Measurements from ENCODE around the gene PRICKLE2. TPM values are rescaled to one million over a fixed set of nuclear protein-coding genes. Genes with fewer than 3 reads are reported as not detected.

The PRICKLE2 gene
- total and polyA plus RNA-seq, 10 of the 15 experiments (the other 5 are each of a cell fraction or from before 2014, with no cell fraction given): 0.11 to 2.6 (median 0.69) TPM

DNA sequence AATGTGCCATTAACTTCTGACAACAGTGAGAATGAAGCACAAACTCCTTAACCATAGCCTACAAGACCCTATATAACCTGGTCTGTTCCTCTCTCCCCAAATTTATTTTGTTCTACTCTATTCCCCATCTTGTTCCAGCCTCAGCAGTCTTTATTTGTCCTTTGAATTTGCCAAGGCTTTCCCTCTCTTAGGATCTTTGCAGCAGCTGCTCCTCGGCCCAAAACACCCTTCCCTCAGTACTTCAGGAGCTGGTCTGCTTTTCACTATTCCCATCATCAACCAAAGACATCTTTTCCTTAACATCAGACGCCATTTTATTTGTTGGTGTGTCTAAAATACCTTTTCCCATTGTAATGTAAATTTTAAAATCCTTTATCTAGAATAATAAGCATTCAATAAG, 10.2 kb downstream of the PRICKLE2 start:
- Histone ChIP-seq H3K4me3 (no peak overlapping the region), H3K36me3 (ENCODE audit: control insufficient read depth in 2 of 2, insufficient read depth in 2 of 2, low read length in 1 of 2) (no peaks in the 10 kb centered on the region), H3K27ac (ENCODE audit: control insufficient read depth, insufficient read depth) (no peak overlapping the region), H2AFZ (ENCODE audit: control insufficient read depth, low read depth, low read length) (no peak overlapping the region), H3K79me2 (ENCODE audit: control insufficient read depth, insufficient read depth, low read length) (no peaks in the 10 kb centered on the region), H4K20me1 (ENCODE audit: control insufficient read depth, insufficient read depth) (no peaks in the 10 kb centered on the region), H3K9me3 (replicated peaks; ENCODE audit: control insufficient read depth, insufficient read depth, low read length) (no peaks in the 10 kb centered on the region), H3K4me1 (ENCODE audit: control insufficient read depth, insufficient read depth, low read length) (no peaks in the 10 kb centered on the region), H3K4me2 (ENCODE audit: control insufficient read depth, insufficient read depth) (no peak overlapping the region), H3K27me3 (replicated peaks in 1 of 2; ENCODE audit: control insufficient read depth in 2 of 2, insufficient read depth in 2 of 2, low read length in 1 of 2) (no peaks in the 10 kb centered on the region; a peak in 1 of 4 replicates), H3K9ac (ENCODE audit: control insufficient read depth, insufficient read depth, low read length) (no peak overlapping the region)
- intact Hi-C loops (cut with micrococcal nuclease; ENCODE audit: unreplicated experiment) (no loop called here), in situ Hi-C loops (cut with MboI) (no loop called here)
- BruUV-seq (replicated peaks): no TSS peak
- WGBS (ENCODE audit: insufficient coverage, insufficient replicate concordance, low lambda C conversion rate, missing lambda C conversion rate): 0% methylated on average over 2 of the region's 2 CpGs
- FAIRE-seq: no peak
- no peak for DNase-seq (ENCODE audit: low read depth, low spot score)
- TF ChIP-seq TBL1XR1 (IDR thresholded peaks at IDR 0.05; ENCODE audit: low read depth, low read length) (no peak), NFXL1 (IDR thresholded peaks at IDR 0.05; ENCODE audit: borderline replicate concordance) (0 out of 2 replicates have a peak, but pooled peaks have one; percentile 3)
- ATAC-seq: no peak
- ChIA-PET SMC1A (ENCODE audit: uncharacterized antibody, unreplicated experiment) (interaction anchor here (0.6 to 3.8 kb wide), 9 partner anchors 8 to 85 kb away, joined by 3 to 30 read pairs (median 3); partner anchors contain the start of gene PRICKLE2), RAD21 (ENCODE audit: unreplicated experiment) (interaction anchor here (2.1 to 2.2 kb wide), 2 partner anchors 9 to 270 kb away, joined by 6 to 17 read pairs; partner anchors contain the start of gene PRICKLE2), POLR2A (interaction anchor here (1.6 kb wide), 1 partner anchor 10 kb away, joined by 4 read pairs; the partner anchor contains the start of gene PRICKLE2), CTCF (interaction anchor here (0.7 to 3.8 kb wide), 8 partner anchors 10 to 270 kb away, joined by 3 to 28 read pairs (median 3); partner anchors contain the start of gene PRICKLE2)

DNA sequence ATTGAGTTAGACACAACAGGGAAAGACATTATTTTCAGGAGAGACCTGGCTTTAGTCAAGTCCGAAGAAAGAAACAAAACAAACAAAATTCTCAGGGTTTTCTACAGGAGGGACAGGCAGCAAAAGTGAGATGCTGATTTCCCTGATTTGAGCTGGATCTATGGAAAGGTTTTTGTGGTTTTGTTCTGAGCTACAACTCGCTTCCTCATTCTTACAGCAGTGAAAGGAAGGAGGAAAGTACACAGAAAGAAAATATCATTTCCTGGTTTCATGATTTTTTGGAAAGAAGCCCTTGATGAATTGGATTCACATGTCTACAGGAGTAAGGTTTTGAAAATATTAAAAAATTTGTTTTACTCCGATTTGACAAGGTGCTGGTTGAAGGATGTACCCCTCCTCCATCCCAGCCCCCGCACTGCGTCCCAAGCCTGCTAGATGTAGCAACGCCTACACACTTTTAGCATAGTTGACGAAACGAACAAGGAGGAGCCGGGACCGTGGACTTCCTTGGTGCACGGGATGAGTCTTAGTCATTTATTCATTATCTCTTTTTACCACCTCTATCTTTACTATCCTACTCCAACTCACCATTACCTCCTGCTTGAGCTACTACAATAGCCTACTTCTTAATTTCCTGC, 10.8 kb downstream of the PRICKLE2 start:
- in situ Hi-C loops (cut with MboI): no loop called here
- Histone ChIP-seq H3K36me3 (ENCODE audit: control insufficient read depth in 2 of 2, insufficient read depth in 2 of 2, low read length in 1 of 2) (no peaks in the 10 kb centered on the region), H3K9me3 (replicated peaks; ENCODE audit: control insufficient read depth, insufficient read depth, low read length) (no peaks in the 10 kb centered on the region), H3K27me3 (replicated peaks in 1 of 2; ENCODE audit: control insufficient read depth in 2 of 2, insufficient read depth in 2 of 2, low read length in 1 of 2) (no peaks in the 10 kb centered on the region; a peak in 1 of 4 replicates), H3K79me2 (ENCODE audit: control insufficient read depth, insufficient read depth, low read length) (no peaks in the 10 kb centered on the region), H4K20me1 (ENCODE audit: control insufficient read depth, insufficient read depth) (no peaks in the 10 kb centered on the region), H3K4me1 (ENCODE audit: control insufficient read depth, insufficient read depth, low read length) (no peaks in the 10 kb centered on the region), H3K9ac (ENCODE audit: control insufficient read depth, insufficient read depth, low read length) (no peak overlapping the region), H3K4me3 (no peak overlapping the region), H2AFZ (ENCODE audit: control insufficient read depth, low read depth, low read length) (no peak overlapping the region), H3K4me2 (ENCODE audit: control insufficient read depth, insufficient read depth) (no peak overlapping the region), H3K27ac (ENCODE audit: control insufficient read depth, insufficient read depth) (no peak overlapping the region)
- ChIA-PET CTCF (interaction anchor here (0.7 to 3.8 kb wide), 6 partner anchors 11 to 270 kb away, joined by 3 to 28 read pairs (median 4); partner anchors contain the start of gene PRICKLE2), RAD21 (ENCODE audit: unreplicated experiment) (interaction anchor here (2.1 to 2.2 kb wide), 2 partner anchors 10 to 270 kb away, joined by 6 to 17 read pairs; partner anchors contain the start of gene PRICKLE2), POLR2A (interaction anchor here (1.6 kb wide), 1 partner anchor 10 kb away, joined by 4 read pairs; the partner anchor contains the start of gene PRICKLE2), SMC1A (ENCODE audit: uncharacterized antibody, unreplicated experiment) (interaction anchor here (0.6 to 3.8 kb wide), 6 partner anchors 11 to 48 kb away, joined by 3 to 30 read pairs (median 3); partner anchors contain the start of gene PRICKLE2)
- intact Hi-C loops (cut with micrococcal nuclease; ENCODE audit: unreplicated experiment): no loop called here
- ATAC-seq: no peak
- FAIRE-seq: no peak
- BruUV-seq (replicated peaks): no TSS peak
- 44% methylated on average over 11 of the region's 11 CpGs for WGBS (ENCODE audit: insufficient coverage, insufficient replicate concordance, low lambda C conversion rate, missing lambda C conversion rate)
- TF ChIP-seq, protein P1, sequence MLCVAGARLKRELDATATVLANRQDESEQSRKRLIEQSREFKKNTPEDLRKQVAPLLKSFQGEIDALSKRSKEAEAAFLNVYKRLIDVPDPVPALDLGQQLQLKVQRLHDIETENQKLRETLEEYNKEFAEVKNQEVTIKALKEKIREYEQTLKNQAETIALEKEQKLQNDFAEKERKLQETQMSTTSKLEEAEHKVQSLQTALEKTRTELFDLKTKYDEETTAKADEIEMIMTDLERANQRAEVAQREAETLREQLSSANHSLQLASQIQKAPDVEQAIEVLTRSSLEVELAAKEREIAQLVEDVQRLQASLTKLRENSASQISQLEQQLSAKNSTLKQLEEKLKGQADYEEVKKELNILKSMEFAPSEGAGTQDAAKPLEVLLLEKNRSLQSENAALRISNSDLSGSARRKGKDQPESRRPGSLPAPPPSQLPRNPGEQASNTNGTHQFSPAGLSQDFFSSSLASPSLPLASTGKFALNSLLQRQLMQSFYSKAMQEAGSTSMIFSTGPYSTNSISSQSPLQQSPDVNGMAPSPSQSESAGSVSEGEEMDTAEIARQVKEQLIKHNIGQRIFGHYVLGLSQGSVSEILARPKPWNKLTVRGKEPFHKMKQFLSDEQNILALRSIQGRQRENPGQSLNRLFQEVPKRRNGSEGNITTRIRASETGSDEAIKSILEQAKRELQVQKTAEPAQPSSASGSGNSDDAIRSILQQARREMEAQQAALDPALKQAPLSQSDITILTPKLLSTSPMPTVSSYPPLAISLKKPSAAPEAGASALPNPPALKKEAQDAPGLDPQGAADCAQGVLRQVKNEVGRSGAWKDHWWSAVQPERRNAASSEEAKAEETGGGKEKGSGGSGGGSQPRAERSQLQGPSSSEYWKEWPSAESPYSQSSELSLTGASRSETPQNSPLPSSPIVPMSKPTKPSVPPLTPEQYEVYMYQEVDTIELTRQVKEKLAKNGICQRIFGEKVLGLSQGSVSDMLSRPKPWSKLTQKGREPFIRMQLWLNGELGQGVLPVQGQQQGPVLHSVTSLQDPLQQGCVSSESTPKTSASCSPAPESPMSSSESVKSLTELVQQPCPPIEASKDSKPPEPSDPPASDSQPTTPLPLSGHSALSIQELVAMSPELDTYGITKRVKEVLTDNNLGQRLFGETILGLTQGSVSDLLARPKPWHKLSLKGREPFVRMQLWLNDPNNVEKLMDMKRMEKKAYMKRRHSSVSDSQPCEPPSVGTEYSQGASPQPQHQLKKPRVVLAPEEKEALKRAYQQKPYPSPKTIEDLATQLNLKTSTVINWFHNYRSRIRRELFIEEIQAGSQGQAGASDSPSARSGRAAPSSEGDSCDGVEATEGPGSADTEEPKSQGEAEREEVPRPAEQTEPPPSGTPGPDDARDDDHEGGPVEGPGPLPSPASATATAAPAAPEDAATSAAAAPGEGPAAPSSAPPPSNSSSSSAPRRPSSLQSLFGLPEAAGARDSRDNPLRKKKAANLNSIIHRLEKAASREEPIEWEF (IDR thresholded peaks at IDR 0.05; ENCODE audit: insufficient replicate concordance, low read depth, low read length): no peak
- TF ChIP-seq NFXL1 (IDR thresholded peaks at IDR 0.05; ENCODE audit: borderline replicate concordance): 0 out of 2 replicates have a peak, but pooled peaks have one; percentile 10
- no peak for DNase-seq (ENCODE audit: low read depth, low spot score)

Measured in GM12878 (cell line).